Measurements from ENCODE around the gene MED14.
A peak's percentile ranks its signal among the peaks of the same experiment; 100 is the strongest.

- TF ChIP-seq GABPA (IDR thresholded peaks at IDR 0.05; ENCODE audit: low read depth, low read length) (peak; percentile 77), GABPA (CRISPR knock-in tag; IDR thresholded peaks at IDR 0.05; ENCODE audit: low read depth) (peak; percentile 89), SRSF1 (optimal IDR thresholded peaks at IDR 0.05; ENCODE audit: low read depth, low read length) (no peak), CAMTA2 (CRISPR knock-in tag; IDR thresholded peaks at IDR 0.05; ENCODE audit: borderline replicate concordance) (no peak), RORA (CRISPR knock-in tag; IDR thresholded peaks at IDR 0.05) (no peak), BHLHE40 (IDR thresholded peaks at IDR 0.05; ENCODE audit: low read length) (no peak), PCBP2 (optimal IDR thresholded peaks at IDR 0.05; ENCODE audit: low read depth, low read length, poor library complexity, severe bottlenecking) (no peak), DZIP1 (CRISPR knock-in tag; IDR thresholded peaks at IDR 0.05) (no peak), POLR2AphosphoS5 (IDR thresholded peaks at IDR 0.05; ENCODE audit: low read depth, low read length) (peak; percentile 63), UBTF (CRISPR knock-in tag; IDR thresholded peaks at IDR 0.05) (peak; percentile 82), ZNF207 (IDR thresholded peaks at IDR 0.05; ENCODE audit: borderline replicate concordance) (no peak), NFAT5 (CRISPR knock-in tag; IDR thresholded peaks at IDR 0.05) (no peak), FOXA1 (IDR thresholded peaks at IDR 0.05) (no peak), FOXA1 (CRISPR knock-in tag; IDR thresholded peaks at IDR 0.05) (0 out of 2 replicates have a peak, but pooled peaks have one; percentile 7), CTCF (CRISPR knock-in tag; IDR thresholded peaks at IDR 0.05) (peak; percentile 69)
Observed at GRCh38 chrX:40735325-40736169, at the start of gene MED14.

Data from HepG2 (cell line).